GM13977 (cell line): ENCODE measurements around the gene PHF21A.

Experiments used
- DNase-seq: peaks from one replicate; pipeline ENCODE4 v3.0.0; 2012; ENCODE audit warnings: low spot score
- CTCF ChIP-seq: IDR thresholded peaks from 2 replicates; pipeline ENCODE4 v1.5.1; 2012; ENCODE audit warnings: mild to moderate bottlenecking, control low read depth; ENCODE audit not compliant: insufficient read depth; ENCODE audit errors: extremely low read depth, missing control alignments
- in situ Hi-C: fragments of 300-500 bp; cut with MboI; formaldehyde crosslinking; loops from one replicate; pipeline ENCODE4 v1.12.0; 2022; ENCODE audit warnings: low sequenced_read_pairs, low pct_unique_long_range_greater_than_20kb, mixed read lengths, inconsistent platforms; ENCODE audit not compliant: unreplicated experiment

The PHF21A gene

GRCh38 chr11:45974806-45975205 is 146.4 kb downstream of the PHF21A start:
- in situ Hi-C loops = no loop called here
- DNase-seq = no peak
- no peak for TF ChIP-seq CTCF

- in situ Hi-C loops = no loop called here
- TF ChIP-seq CTCF = no peak
- no peak for DNase-seq
Observed at GRCh38 chr11:45973601-45974000, 147.7 kb downstream of the PHF21A start.

- DNase-seq = no peak
- in situ Hi-C loops = no loop called here
- no peak for TF ChIP-seq CTCF
Observed at GRCh38 chr11:45968901-45969300, 152.4 kb downstream of the PHF21A start.

GRCh38 chr11:45967506-45967905 is 153.7 kb downstream of the PHF21A start:
- no peak for DNase-seq
- no peak for TF ChIP-seq CTCF
- in situ Hi-C loops = no loop called here

- in situ Hi-C loops = no loop called here
- peak; percentile 89 for TF ChIP-seq CTCF
- peak; percentile 70 for DNase-seq
Observed at GRCh38 chr11:45964911-45965389, 156.3 kb downstream of the PHF21A start.

GRCh38 chr11:45961751-45962240 is 159.5 kb downstream of the PHF21A start:
- DNase-seq = no peak
- no peak for TF ChIP-seq CTCF
- in situ Hi-C loops = no loop called here

GRCh38 chr11:45960387-45961095 is 160.7 kb downstream of the PHF21A start:
- no peak for TF ChIP-seq CTCF
- in situ Hi-C loops = no loop called here
- DNase-seq = no peak
